CD14-positive monocyte (primary cell): ENCODE data around the gene IRX4. TPM values are rescaled to one million over a fixed set of nuclear protein-coding genes. Genes with fewer than 3 reads are reported as not detected.

Experiments used
- DNase-seq, 3 donors: peaks; one replicate each; pipeline ENCODE4 v3.0.0-alpha.2; 2011 to 2022
- H2AFZ ChIP-seq: 2 replicates; pipeline ENCODE4 v1.6.0; 2012; ENCODE audit warnings: mild to moderate bottlenecking, low read depth, low read length, inconsistent platforms; ENCODE audit not compliant: insufficient read depth, poor library complexity, severe bottlenecking
- H3K27ac ChIP-seq, 2 donors: 1 replicate in 1 of 2; 2 replicates in 1 of 2; pipeline ENCODE4 v1.5.1; 2012 to 2013; ENCODE audit warnings: low read length in 2 of 2, control low read depth in 1 of 2, inconsistent platforms in 1 of 2, low read depth in 1 of 2, mild to moderate bottlenecking in 1 of 2
- H3K27me3 ChIP-seq, 2 donors: one replicate each; pipeline versions ENCODE4 v1.6.0 to v1.6.1; 2011 to 2013; ENCODE audit warnings: low read length in 2 of 2; ENCODE audit not compliant: control insufficient read depth in 2 of 2, insufficient read depth in 2 of 2
- H3K36me3 ChIP-seq, 2 donors: replicated peaks in 1 of 2; 1 replicate in 1 of 2; 2 replicates in 1 of 2; pipeline versions ENCODE4 v1.5.1 to v1.6.1; 2012 to 2013; ENCODE audit warnings: low read length in 2 of 2, control low read depth in 1 of 2, inconsistent platforms in 1 of 2, mild to moderate bottlenecking in 1 of 2; ENCODE audit not compliant: insufficient read depth in 2 of 2, control insufficient read depth in 1 of 2
- H3K4me1 ChIP-seq, 2 donors: 1 replicate in 1 of 2; 2 replicates in 1 of 2; pipeline versions ENCODE4 v1.5.1 to v1.6.1; 2012 to 2013; ENCODE audit warnings: low read length in 2 of 2, control low read depth in 1 of 2, inconsistent platforms in 1 of 2, mild to moderate bottlenecking in 1 of 2, moderate library complexity in 1 of 2; ENCODE audit not compliant: insufficient read depth in 2 of 2, control insufficient read depth in 1 of 2
- H3K4me2 ChIP-seq: replicated peaks from 2 replicates; pipeline ENCODE3; 2012; ENCODE audit warnings: low read length, moderate library complexity, mild to moderate bottlenecking; ENCODE audit not compliant: poor library complexity, severe bottlenecking; ENCODE audit errors: extremely low read depth
- H3K4me3 ChIP-seq, 3 experiments: fragments of 200-600 bp in 1 of 3; sonication (generic) in 1 of 3; replicated peaks in 1 of 3; 1 replicate in 2 of 3; 2 replicates in 1 of 3; pipeline ENCODE4 v1.5.1; 2011 to 2013; ENCODE audit warnings: low read length in 3 of 3, mild to moderate bottlenecking in 3 of 3, control low read depth in 2 of 3, low read depth in 2 of 3, inconsistent platforms in 1 of 3, moderate library complexity in 1 of 3
- H3K79me2 ChIP-seq: 2 replicates; pipeline ENCODE4 v1.6.0; 2012; ENCODE audit warnings: mild to moderate bottlenecking, control low read depth, inconsistent platforms, low read length, moderate library complexity; ENCODE audit not compliant: insufficient read depth
- H3K9ac ChIP-seq: 2 replicates; pipeline ENCODE4 v1.6.0; 2017; ENCODE audit warnings: low read length, mild to moderate bottlenecking; ENCODE audit not compliant: insufficient read depth, poor library complexity, severe bottlenecking
- H3K9me3 ChIP-seq, 2 donors: replicated peaks in 1 of 2; 1 replicate in 1 of 2; 2 replicates in 1 of 2; pipeline versions ENCODE4 v1.5.1 to v1.6.1; 2012 to 2013; ENCODE audit warnings: low read length in 2 of 2, control low read depth in 1 of 2; ENCODE audit not compliant: control insufficient read depth in 1 of 2, insufficient read depth in 1 of 2
- H4K20me1 ChIP-seq: 2 replicates; pipeline ENCODE4 v1.6.0; 2012; ENCODE audit warnings: mild to moderate bottlenecking, low read length, control low read depth, moderate library complexity; ENCODE audit not compliant: insufficient read depth
- H3K27ac Mint-ChIP-seq, 7 donors: one replicate each; pipeline ENCODE4 v1.8.0; 2020; ENCODE audit warnings: mild to moderate bottlenecking in 7 of 7, mixed read lengths in 7 of 7, moderate library complexity in 6 of 7, inconsistent platforms in 2 of 7
- H3K27me3 Mint-ChIP-seq, 3 donors: one replicate each; pipeline ENCODE4 v1.8.0; 2021 to 2022; ENCODE audit warnings: low read depth in 3 of 3, mild to moderate bottlenecking in 3 of 3, mixed read lengths in 3 of 3, moderate library complexity in 3 of 3, inconsistent platforms in 1 of 3
- H3K36me3 Mint-ChIP-seq, 2 donors: one replicate each; pipeline ENCODE4 v1.8.0; 2020; ENCODE audit warnings: mixed read lengths in 2 of 2, inconsistent platforms in 1 of 2, mild to moderate bottlenecking in 1 of 2
- H3K4me1 Mint-ChIP-seq: one replicate; pipeline ENCODE4 v1.8.0; 2020; ENCODE audit warnings: mild to moderate bottlenecking, mixed read lengths
- H3K4me3 Mint-ChIP-seq, 2 donors: one replicate each; pipeline ENCODE4 v1.8.0; 2020; ENCODE audit warnings: mild to moderate bottlenecking in 2 of 2, mixed read lengths in 2 of 2, moderate library complexity in 1 of 2
- H3K9me3 Mint-ChIP-seq, 7 donors: one replicate each; pipeline ENCODE4 v1.8.0; 2020 to 2022; ENCODE audit warnings: mixed read lengths in 7 of 7, mild to moderate bottlenecking in 6 of 7, moderate library complexity in 6 of 7, inconsistent platforms in 2 of 7
- WGBS: methylation state at CpG from one replicate; pipeline ENCODE4 v1.1.5; 2013; ENCODE audit warnings: missing lambda C conversion rate; ENCODE audit not compliant: insufficient coverage; 5-methylcytosine and 5-hydroxymethylcytosine counted together
- intact Hi-C, 2 donors: fragments of 100-400 bp; cut with micrococcal nuclease; formaldehyde crosslinking; loops; one replicate each; pipeline versions ENCODE4 v1.15.0 to v1.15.1; 2023
- polyA plus RNA-seq, 3 donors: library from polyadenylated mRNA; depleted of rRNA in 1 of 3; unstranded in 2 of 3; stranded (reverse) in 1 of 3; fragments of 300-500 nt in 2 of 3; fragments of >200 nt in 1 of 3; fragmentation: Illumina TruSeq in 2 of 3; gene quantifications; 1 replicate in 2 of 3; 2 replicates in 1 of 3; pipeline ENCODE4 v1.2.3, GENCODE V29; 2012 to 2021
- TF ChIP-seq, protein P1 (sequence below): fragments of 200-600 bp; IDR thresholded peaks from one replicate; pipeline ENCODE4 v1.8.0; 2022; ENCODE audit warnings: antibody characterized with exemption, mild to moderate bottlenecking

IRX4 gene
- polyA plus RNA-seq, 3 donors = not detected

DNA sequence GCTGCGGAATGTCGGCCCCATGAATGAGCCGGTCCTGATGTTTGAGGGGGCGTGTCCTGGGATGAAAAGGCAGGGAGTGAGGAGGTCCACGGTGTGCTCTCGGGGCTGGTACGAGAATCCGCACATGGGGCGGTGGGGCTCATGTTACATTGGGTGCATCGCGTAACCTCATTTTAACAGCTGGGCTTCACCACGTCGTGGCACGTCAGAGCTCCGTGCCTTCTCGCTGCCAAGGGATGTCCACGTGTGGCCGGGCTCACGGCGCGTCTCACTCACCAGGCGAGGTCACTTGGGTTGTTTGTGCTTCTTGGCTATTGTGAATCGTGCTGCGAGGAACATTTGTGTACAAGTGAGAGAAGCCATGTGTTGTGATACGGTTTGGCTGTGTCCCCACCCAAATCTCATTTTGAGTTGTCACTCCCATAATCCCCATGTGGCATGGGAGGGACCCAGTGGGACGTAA lies 29.1 kb upstream of the IRX4 start:
- DNase-seq = no peak
- peaks cover 0 to 3% (median 0%) of the 10 kb centered on the region in 3 donors for H3K27me3 Mint-ChIP-seq
- Histone ChIP-seq H3K36me3 (no peaks in the 10 kb centered on the region), H3K4me3 (no peak overlapping the region), H3K4me2 (no peak overlapping the region), H3K79me2 (no peaks in the 10 kb centered on the region), H4K20me1 (no peaks in the 10 kb centered on the region), H3K27ac (no peak overlapping the region), H3K4me1 (no peaks in the 10 kb centered on the region), H3K27me3 (no peaks in the 10 kb centered on the region), H3K9ac (no peak overlapping the region), H2AFZ (no peak overlapping the region), H3K9me3 (no peaks in the 10 kb centered on the region)
- H3K4me1 Mint-ChIP-seq = no peaks in the 10 kb centered on the region
- no peak overlapping the region for H3K27ac Mint-ChIP-seq
- WGBS = 93% methylated on average over 21 of the region's 26 CpGs
- H3K9me3 Mint-ChIP-seq = peaks cover 0 to 13% (median 7%) of the 10 kb centered on the region in 7 donors
- TF ChIP-seq, protein P1, sequence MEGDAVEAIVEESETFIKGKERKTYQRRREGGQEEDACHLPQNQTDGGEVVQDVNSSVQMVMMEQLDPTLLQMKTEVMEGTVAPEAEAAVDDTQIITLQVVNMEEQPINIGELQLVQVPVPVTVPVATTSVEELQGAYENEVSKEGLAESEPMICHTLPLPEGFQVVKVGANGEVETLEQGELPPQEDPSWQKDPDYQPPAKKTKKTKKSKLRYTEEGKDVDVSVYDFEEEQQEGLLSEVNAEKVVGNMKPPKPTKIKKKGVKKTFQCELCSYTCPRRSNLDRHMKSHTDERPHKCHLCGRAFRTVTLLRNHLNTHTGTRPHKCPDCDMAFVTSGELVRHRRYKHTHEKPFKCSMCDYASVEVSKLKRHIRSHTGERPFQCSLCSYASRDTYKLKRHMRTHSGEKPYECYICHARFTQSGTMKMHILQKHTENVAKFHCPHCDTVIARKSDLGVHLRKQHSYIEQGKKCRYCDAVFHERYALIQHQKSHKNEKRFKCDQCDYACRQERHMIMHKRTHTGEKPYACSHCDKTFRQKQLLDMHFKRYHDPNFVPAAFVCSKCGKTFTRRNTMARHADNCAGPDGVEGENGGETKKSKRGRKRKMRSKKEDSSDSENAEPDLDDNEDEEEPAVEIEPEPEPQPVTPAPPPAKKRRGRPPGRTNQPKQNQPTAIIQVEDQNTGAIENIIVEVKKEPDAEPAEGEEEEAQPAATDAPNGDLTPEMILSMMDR = no peak
- peak overlapping the region in 1 of 2 donors; percentile 12 for H3K4me3 Mint-ChIP-seq
- intact Hi-C loops = no loop called here
- no peaks in the 10 kb centered on the region for H3K36me3 Mint-ChIP-seq

DNA sequence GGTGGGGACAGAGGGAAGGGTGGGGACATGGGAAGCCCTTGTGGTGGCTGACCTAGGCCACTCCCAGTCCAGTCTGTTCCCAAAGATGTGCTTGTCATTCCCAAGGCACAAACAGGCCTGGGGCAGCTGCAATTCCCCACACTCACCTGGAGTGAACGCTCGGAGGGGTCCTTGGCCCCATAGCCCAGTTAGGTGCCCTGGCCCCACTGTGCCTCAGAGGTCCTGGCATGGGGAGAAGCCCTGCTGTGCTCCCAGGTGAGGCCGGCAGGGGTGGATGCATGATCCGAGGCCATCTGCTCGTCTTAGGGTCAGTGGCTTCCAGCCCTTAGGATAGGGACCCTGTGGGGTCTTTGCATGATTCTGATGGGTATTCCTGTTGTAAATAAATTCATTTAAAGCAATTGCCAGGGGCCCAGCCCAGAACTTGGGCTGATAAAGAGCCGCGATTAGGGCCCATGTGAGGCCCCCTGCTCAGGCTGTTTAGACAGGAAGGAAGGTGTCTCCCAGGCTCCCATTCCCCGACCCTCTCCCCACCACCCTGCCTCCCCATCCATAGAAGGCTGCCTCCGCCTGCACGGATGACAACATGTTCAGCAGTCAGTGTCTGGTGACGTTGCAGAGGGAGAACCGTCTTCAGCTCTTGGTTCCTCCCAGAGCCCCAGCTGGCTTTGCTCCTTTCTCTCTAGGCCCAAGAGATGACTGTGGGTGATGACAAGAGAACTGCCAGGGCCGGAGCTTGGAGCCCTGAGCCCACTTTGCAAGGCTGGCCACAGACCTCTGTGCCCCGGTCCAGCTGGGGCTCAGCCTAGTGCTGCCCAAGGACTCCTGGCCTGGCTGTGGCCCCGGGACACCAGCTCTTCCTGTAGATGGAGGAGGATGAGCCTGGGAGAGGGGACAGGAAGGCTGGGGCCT lies 28.4 kb upstream of the IRX4 start:
- intact Hi-C loops = no loop called here
- Histone ChIP-seq H3K4me2 (no peak overlapping the region), H3K9ac (no peak overlapping the region), H4K20me1 (no peaks in the 10 kb centered on the region), H3K4me3 (no peak overlapping the region), H3K9me3 (no peaks in the 10 kb centered on the region), H2AFZ (no peak overlapping the region), H3K27ac (no peak overlapping the region), H3K36me3 (no peaks in the 10 kb centered on the region), H3K79me2 (no peaks in the 10 kb centered on the region), H3K4me1 (no peaks in the 10 kb centered on the region), H3K27me3 (no peaks in the 10 kb centered on the region)
- no peaks in the 10 kb centered on the region for H3K4me1 Mint-ChIP-seq
- 82% methylated on average over 13 of the region's 15 CpGs for WGBS
- no peak overlapping the region for H3K27ac Mint-ChIP-seq
- TF ChIP-seq, protein P1 = no peak
- H3K9me3 Mint-ChIP-seq = peaks cover 0 to 13% (median 7%) of the 10 kb centered on the region in 7 donors
- no peak for DNase-seq
- no peak overlapping the region for H3K4me3 Mint-ChIP-seq
- H3K36me3 Mint-ChIP-seq = no peaks in the 10 kb centered on the region
- peaks cover 0 to 1% (median 0%) of the 10 kb centered on the region in 3 donors for H3K27me3 Mint-ChIP-seq
